Ascending aorta (tissue), 2 donors: ENCODE results near the gene DGCR6L. TPM values are rescaled to one million over a fixed set of nuclear protein-coding genes. Genes with fewer than 3 reads are reported as not detected.
A peak's percentile ranks its signal among the peaks of the same experiment; 100 is the strongest.
"Not testable (repeated sequence)": the region's sequence is repeated elsewhere in the genome, so short reads cannot be mapped to it uniquely, and the experiment has no call there.

Experiments
- DNase-seq, 2 donors: peaks; one replicate each; pipeline ENCODE4 v3.0.0-alpha.2; 2019; ENCODE audit warnings: low spot score in 2 of 2
- H3K27ac ChIP-seq, 2 donors: fragments of 200-600 bp; sonication (generic); one replicate each; pipeline ENCODE4 v1.5.1; 2016 to 2017; ENCODE audit warnings: mild to moderate bottlenecking in 1 of 2
- H3K27me3 ChIP-seq: fragments of 200-600 bp; sonication (generic); one replicate; pipeline ENCODE4 v1.5.1; 2017
- H3K36me3 ChIP-seq, 2 donors: fragments of 200-600 bp; sonication (generic); one replicate each; pipeline ENCODE4 v1.5.1; 2016
- H3K4me1 ChIP-seq, 2 donors: fragments of 200-600 bp; sonication (generic); one replicate each; pipeline ENCODE4 v1.5.1; 2016 to 2017; ENCODE audit warnings: mild to moderate bottlenecking in 1 of 2
- H3K4me3 ChIP-seq, 2 donors: fragments of 200-600 bp; sonication (generic); one replicate each; pipeline ENCODE4 v1.5.1; 2016 to 2017; ENCODE audit warnings: mild to moderate bottlenecking in 1 of 2
- H3K9me3 ChIP-seq, 2 donors: fragments of 200-600 bp; sonication (generic); one replicate each; pipeline ENCODE4 v1.5.1; 2016
- intact Hi-C: fragments of 100-400 bp; cut with DNase I; formaldehyde crosslinking; loops from one replicate; pipeline ENCODE4 v1.15.1; 2023
- total RNA-seq: library from RNA; depleted of rRNA; stranded (reverse); fragments of >200 nt; gene quantifications from one replicate; pipeline ENCODE4 v1.1.0, GENCODE V29; 2016
- TF ChIP-seq, protein P1 (sequence below), 3 experiments: fragments of 200-600 bp in 2 of 3; fragments of 450-650 bp in 1 of 3; sonication (generic) in 2 of 3; IDR thresholded peaks; one replicate each; pipeline ENCODE4 v1.5.1; 2016 to 2019; ENCODE audit warnings: antibody characterized with exemption in 3 of 3, mild to moderate bottlenecking in 1 of 3, moderate library complexity in 1 of 3

DGCR6L gene
- total RNA-seq, 1 donor from 2014 or later = 42.1 TPM

DNA sequence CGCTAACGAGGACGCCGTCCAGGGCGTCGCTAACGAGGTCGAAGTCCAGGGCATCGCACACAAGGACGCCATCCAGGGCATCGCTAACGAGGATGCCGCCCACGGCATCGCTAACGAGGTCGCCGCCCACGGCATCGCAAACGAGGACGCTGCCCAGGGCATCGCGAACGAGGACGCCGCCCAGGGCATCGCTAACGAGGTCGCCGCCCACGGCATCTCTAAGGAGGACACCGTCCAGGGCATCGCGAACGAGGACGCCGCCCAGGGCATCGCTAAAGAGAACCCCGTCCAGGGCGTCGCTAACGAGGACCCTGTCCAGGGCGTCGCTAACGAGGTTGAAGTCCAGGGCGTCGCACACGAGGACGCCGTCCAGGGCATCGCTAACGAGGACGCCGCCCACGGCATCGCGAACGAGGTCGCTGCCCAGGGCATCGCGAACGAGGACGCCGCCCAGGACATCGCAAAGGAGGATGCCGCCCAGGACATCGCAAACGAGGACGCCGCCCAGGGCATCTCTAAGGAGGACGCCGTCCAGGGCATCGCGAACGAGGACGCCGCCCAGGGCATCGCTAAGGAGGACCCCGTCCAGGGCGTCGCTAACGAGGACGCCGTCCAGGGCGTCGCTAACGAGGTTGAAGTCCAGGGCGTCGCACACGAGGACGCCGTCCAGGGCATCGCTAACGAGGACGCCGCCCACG, 36.2 kb upstream of the DGCR6L start:
- H3K27ac ChIP-seq, H3K36me3 ChIP-seq, H3K9me3 ChIP-seq, H3K27me3 ChIP-seq, H3K4me3 ChIP-seq, DNase-seq, H3K4me1 ChIP-seq, intact Hi-C loops: not testable (repeated sequence)

DNA sequence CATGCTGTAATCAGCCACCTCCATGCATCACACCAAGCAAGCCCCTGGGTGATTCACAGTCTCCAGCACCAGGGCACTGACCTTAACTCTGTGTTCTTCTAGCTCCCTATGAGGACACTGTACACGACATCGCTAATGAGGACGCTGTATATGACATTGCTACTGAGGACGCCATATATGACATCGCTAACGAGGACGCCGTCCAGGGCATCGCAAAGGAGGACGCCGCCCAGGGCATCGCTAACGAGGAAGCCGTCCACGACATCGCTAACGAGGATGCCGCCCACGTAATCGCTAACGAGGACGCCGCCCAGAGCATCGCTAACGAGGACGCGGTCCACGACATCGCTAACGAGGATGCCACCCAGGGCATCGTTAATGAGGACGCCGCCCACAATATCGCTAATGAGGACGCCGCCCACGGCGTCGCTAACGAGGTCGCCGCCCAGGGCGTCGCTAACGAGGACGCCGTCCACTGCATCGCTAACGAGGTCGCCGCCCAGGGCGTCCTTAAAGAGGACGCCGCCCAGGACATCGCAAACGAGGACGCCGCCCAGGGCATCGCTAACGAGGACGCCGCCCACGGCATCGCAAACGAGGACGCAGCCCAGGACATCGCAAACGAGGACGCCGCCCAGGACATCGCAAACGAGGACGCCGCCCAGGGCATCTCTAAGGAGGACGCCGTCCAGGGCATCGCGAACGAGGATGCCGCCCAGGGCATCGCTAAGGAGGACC, 34.5 kb upstream of the DGCR6L start:
- H3K9me3 ChIP-seq = no peaks in the 10 kb centered on the region
- H3K4me3 ChIP-seq = no peak overlapping the region
- no peaks in the 10 kb centered on the region for H3K27me3 ChIP-seq
- H3K27ac ChIP-seq = no peak overlapping the region
- DNase-seq = no peak
- no peaks in the 10 kb centered on the region for H3K36me3 ChIP-seq
- intact Hi-C loops = no loop called here
- TF ChIP-seq, protein P1, sequence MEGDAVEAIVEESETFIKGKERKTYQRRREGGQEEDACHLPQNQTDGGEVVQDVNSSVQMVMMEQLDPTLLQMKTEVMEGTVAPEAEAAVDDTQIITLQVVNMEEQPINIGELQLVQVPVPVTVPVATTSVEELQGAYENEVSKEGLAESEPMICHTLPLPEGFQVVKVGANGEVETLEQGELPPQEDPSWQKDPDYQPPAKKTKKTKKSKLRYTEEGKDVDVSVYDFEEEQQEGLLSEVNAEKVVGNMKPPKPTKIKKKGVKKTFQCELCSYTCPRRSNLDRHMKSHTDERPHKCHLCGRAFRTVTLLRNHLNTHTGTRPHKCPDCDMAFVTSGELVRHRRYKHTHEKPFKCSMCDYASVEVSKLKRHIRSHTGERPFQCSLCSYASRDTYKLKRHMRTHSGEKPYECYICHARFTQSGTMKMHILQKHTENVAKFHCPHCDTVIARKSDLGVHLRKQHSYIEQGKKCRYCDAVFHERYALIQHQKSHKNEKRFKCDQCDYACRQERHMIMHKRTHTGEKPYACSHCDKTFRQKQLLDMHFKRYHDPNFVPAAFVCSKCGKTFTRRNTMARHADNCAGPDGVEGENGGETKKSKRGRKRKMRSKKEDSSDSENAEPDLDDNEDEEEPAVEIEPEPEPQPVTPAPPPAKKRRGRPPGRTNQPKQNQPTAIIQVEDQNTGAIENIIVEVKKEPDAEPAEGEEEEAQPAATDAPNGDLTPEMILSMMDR (IDR thresholded peaks at IDR 0.05) = no peak
- H3K4me1 ChIP-seq = no peaks in the 10 kb centered on the region

DNA sequence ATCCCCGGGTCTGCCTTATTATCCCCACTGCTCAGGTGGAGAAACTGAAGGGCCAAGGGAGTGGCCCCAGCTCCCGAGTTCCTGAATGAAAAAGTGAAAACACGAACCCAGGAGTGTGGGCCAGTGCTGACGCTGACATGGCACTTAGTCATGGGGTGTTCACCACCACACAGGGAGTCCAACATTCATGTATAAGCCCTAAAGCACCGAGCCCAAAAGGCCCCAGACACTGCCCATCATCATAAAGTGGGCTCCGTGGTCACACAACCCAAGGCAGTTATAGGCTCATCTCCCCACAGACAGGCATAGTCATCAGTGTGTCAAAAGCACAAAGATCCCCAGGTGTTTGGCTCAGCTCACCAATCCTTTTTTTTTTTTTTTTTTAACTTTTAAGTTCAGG, 32.7 kb upstream of the DGCR6L start:
- DNase-seq, H3K9me3 ChIP-seq, H3K27me3 ChIP-seq, H3K4me3 ChIP-seq, H3K4me1 ChIP-seq, H3K36me3 ChIP-seq, intact Hi-C loops, H3K27ac ChIP-seq: not testable (repeated sequence)

DNA sequence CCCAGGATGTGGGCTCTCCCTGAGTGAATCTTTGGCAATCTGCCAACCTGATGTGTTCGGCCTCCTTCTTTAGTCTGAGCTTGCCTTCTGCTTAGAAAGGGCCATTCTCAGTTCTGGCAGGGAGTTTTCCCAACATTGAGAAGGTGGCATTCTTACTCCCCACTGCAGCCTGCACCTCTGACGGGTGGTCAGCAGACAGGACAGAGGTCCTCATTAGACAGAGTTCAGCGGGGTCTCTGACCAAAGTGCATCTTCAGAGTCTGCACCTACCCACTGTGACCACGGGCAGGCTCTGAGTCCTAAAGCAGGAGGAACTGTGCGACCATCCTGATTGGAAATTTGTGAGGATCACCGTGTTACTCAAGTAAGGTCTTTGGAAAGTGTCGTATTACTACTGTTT, 26.7 kb upstream of the DGCR6L start:
- H3K27ac ChIP-seq, H3K4me3 ChIP-seq, DNase-seq, H3K9me3 ChIP-seq, intact Hi-C loops, H3K36me3 ChIP-seq, H3K4me1 ChIP-seq, H3K27me3 ChIP-seq: not testable (repeated sequence)

DNA sequence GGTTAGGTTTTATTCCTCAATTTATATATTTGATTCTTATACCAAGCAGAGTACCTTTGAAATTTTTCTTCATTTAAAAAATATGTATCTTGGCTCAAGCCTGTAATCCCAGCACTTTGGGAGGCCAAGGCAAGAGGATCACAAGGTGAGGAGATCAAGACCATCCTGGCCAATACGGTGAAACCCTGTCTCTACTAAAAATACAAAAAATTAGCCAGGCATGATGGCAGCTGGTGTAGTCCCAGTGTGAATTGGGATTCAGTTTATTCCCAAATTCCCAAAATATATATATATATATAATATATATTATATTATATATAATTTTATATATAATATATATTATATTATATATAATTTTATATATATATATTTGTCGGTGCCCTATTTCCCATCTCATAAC, 18.4 kb upstream of the DGCR6L start:
- H3K4me3 ChIP-seq, DNase-seq, H3K9me3 ChIP-seq, H3K27me3 ChIP-seq, H3K4me1 ChIP-seq, H3K27ac ChIP-seq, H3K36me3 ChIP-seq, intact Hi-C loops: not testable (repeated sequence)

DNA sequence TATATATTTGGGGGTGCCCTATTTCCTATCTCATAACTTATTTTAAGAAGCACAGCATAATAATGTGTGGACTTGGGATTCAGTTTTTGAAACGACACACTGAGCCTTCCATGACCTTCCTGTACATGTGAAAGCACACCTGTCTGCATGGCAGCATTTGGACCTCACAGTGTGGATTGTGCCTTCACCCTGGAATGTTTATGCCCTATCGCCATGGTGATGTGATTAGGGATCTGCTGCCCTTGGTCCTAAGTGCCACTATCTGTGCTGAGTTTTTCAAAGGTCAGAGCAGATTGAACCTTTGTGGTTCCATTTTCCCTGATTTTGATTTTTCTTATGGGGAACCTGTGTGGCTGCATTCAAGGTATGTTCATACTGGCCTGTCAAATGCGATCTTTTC, 17.9 kb upstream of the DGCR6L start:
- H3K4me3 ChIP-seq, H3K27me3 ChIP-seq, H3K36me3 ChIP-seq, H3K4me1 ChIP-seq, intact Hi-C loops, H3K9me3 ChIP-seq, H3K27ac ChIP-seq, DNase-seq: not testable (repeated sequence)

DNA sequence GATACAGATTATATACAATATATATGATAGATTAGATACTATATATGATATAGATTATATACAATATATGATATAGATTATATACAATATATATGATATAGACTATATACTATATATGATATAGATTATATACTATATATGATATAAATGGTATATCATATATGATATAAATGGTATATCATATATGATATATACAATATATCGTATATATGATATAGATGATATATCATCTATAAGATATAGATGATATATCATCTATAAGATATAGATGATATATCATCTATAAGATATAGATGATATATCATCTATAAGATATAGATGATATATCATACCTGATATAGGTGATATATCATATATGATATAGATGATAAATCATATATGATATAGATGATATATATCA, 16.7 kb upstream of the DGCR6L start:
- H3K4me3 ChIP-seq, DNase-seq, H3K9me3 ChIP-seq, intact Hi-C loops, H3K36me3 ChIP-seq, H3K27me3 ChIP-seq, H3K27ac ChIP-seq, H3K4me1 ChIP-seq: not testable (repeated sequence)

DNA sequence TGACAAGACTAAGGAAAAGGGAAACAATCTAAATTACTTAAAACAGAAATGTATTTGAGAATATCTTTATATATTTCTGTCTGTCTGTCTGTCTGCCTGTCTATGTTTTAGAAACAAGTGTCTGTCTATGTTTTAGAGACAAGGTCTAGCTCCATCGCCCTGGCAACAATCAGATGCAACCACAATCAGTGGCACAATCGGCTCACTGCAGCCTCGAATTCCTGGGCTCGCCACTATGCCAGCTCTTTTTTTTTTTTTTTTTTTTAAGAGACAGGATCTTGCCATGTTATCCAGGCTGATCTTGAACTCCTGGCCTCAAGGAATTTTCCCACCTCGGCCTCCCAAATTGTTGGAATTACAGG, 8.7 kb upstream of the DGCR6L start:
- H3K27me3 ChIP-seq, H3K36me3 ChIP-seq, H3K9me3 ChIP-seq, H3K4me1 ChIP-seq, H3K4me3 ChIP-seq, DNase-seq, intact Hi-C loops, H3K27ac ChIP-seq: not testable (repeated sequence)

DNA sequence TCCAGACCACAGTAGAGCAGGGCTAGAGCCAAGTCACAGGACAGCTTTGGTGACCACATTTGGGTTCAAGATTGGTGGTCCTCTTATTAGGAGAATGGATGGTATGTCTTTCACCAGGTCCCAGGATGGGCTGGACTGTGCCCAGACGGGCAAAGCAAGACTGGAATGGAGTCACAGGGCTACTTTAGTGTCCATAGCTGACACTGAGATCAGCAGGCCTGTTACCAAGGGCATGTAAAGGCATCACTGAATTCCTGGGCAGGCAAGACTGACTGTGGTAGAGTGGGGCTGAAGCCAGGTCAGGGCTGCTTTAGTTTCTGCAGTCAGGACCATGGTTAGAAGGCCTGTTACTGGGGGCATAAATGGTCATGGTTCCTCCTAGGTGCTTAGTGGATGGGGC, 6.1 kb upstream of the DGCR6L start:
- H3K4me1 ChIP-seq, DNase-seq, H3K9me3 ChIP-seq, H3K27me3 ChIP-seq, H3K4me3 ChIP-seq, H3K27ac ChIP-seq, intact Hi-C loops, H3K36me3 ChIP-seq: not testable (repeated sequence)

DNA sequence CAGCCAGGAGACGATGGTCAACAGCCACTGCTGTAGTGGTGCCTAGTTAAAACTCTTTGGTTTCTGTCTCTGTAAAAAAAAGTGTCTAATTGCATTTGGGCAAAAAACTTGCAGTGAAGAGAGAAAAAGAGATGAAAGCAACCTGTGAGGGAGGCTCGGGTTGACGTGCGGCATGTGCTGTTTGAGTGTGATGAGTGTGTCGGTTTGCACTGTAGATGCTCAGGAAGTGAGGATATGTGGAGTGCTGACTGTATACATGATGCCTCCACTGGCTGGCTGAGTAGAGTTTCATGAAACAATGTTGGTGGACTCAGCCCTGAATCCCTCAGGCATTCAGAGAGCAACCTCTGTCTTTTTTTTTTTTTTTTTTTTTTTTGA, 4.3 kb upstream of the DGCR6L start:
- Histone ChIP-seq H3K4me3 (no peak overlapping the region), H3K27ac (no peak overlapping the region), H3K9me3 (no peaks in the 10 kb centered on the region), H3K27me3 (no peaks in the 10 kb centered on the region), H3K4me1 (peaks cover 0 to 11% of the 10 kb centered on the region in 2 donors), H3K36me3 (no peaks in the 10 kb centered on the region)
- TF ChIP-seq, protein P1 (IDR thresholded peaks at IDR 0.05) = no peak
- no peak for DNase-seq
- intact Hi-C loops = no loop called here

DNA sequence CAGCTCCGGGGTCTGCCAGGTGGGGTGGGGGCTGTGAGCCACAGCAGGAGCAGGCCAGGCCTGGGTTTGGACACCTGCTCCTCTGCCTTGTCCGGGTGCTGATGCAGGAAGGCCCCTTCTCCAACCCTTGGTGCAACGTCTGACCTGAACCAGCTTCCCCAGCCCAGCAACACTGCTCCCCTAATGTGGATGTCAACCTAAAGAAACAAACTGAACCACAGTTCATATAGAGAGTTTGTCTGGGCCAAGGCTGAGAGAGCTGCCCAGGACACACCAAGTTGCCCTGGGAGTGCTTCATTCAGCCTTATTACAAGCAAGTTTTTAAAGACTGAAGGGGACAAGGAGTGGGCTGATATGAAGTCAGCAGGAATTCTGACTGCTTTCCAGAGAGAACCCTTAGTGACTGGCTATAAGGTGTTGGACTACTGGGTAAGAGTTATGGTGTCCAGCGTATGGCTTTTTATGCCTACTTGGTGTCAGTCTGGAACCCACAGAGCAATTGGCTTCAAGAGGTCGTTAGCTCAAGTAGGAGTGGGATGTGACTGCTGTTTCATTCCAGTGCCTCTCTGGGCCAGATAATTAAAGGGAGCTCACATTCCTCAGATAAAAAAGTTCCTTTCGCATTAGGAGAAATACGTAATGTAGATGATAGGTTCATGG, 1.8 kb upstream of the DGCR6L start:
- Histone ChIP-seq H3K4me3 (peak overlapping the region in 1 of 2 donors; percentile 100), H3K4me1 (peaks cover 0 to 26% of the 10 kb centered on the region in 2 donors)
- H3K36me3 ChIP-seq, H3K27me3 ChIP-seq, intact Hi-C loops, H3K27ac ChIP-seq, H3K9me3 ChIP-seq: not testable (repeated sequence)
- DNase-seq = peak in 1 of 2 donors; percentile 56
